ENCODE data around the gene TCF12.

Gene TCF12

GRCh38 chr15:56991017-56991416, 72.6 kb downstream of the TCF12 start:
- H3K9me3 ChIP-seq: no peaks in the 10 kb centered on the region
- H3K4me1 ChIP-seq: peaks cover 3% of the 10 kb centered on the region; the same call in 1 of the 2 replicates
- H3K4me3 ChIP-seq (ENCODE audit: low read depth, low read length): no peak overlapping the region
- no peak for DNase-seq
- H3K27me3 ChIP-seq: no peaks in the 10 kb centered on the region
- peaks cover 5% of the 10 kb centered on the region for H3K36me3 ChIP-seq
- TF ChIP-seq CTCF (IDR thresholded peaks at IDR 0.05; ENCODE audit: low read depth, low read length): no peak

GRCh38 chr15:56992725-56993124, 74.3 kb downstream of the TCF12 start:
- DNase-seq: no peak
- TF ChIP-seq CTCF (IDR thresholded peaks at IDR 0.05; ENCODE audit: low read depth, low read length): no peak
- Histone ChIP-seq H3K4me1 (peaks cover 3% of the 10 kb centered on the region; the same call in 1 of the 2 replicates), H3K9me3 (no peaks in the 10 kb centered on the region), H3K36me3 (peaks cover 5% of the 10 kb centered on the region), H3K27me3 (no peaks in the 10 kb centered on the region), H3K4me3 (ENCODE audit: low read depth, low read length) (no peak overlapping the region)

GRCh38 chr15:56994280-56994679, 75.8 kb downstream of the TCF12 start:
- Histone ChIP-seq H3K4me3 (ENCODE audit: low read depth, low read length) (no peak overlapping the region), H3K9me3 (no peaks in the 10 kb centered on the region), H3K4me1 (peaks cover 3% of the 10 kb centered on the region; the same call in 1 of the 2 replicates), H3K27me3 (no peaks in the 10 kb centered on the region), H3K36me3 (peaks cover 5% of the 10 kb centered on the region)
- DNase-seq: no peak
- no peak for TF ChIP-seq CTCF (IDR thresholded peaks at IDR 0.05; ENCODE audit: low read depth, low read length)

GRCh38 chr15:56996093-56996492, 77.6 kb downstream of the TCF12 start:
- Histone ChIP-seq H3K36me3 (peaks cover 5% of the 10 kb centered on the region), H3K4me1 (no peaks in the 10 kb centered on the region), H3K27me3 (no peaks in the 10 kb centered on the region), H3K9me3 (no peaks in the 10 kb centered on the region), H3K4me3 (ENCODE audit: low read depth, low read length) (no peak overlapping the region)
- no peak for DNase-seq
- no peak for TF ChIP-seq CTCF (IDR thresholded peaks at IDR 0.05; ENCODE audit: low read depth, low read length)

- Histone ChIP-seq H3K27me3 (no peaks in the 10 kb centered on the region), H3K4me1 (no peaks in the 10 kb centered on the region; the same call in 1 of the 2 replicates), H3K36me3 (peaks cover 5% of the 10 kb centered on the region), H3K4me3 (ENCODE audit: low read depth, low read length) (no peak overlapping the region), H3K9me3 (no peaks in the 10 kb centered on the region)
- TF ChIP-seq CTCF (IDR thresholded peaks at IDR 0.05; ENCODE audit: low read depth, low read length): no peak
- DNase-seq: no peak
These were observed 78.5 kb downstream of the TCF12 start for GRCh38 chr15:56996746-56997470.

- Histone ChIP-seq H3K4me3 (ENCODE audit: low read depth, low read length) (no peak overlapping the region), H3K4me1 (no peaks in the 10 kb centered on the region; the same call in 1 of the 2 replicates), H3K9me3 (no peaks in the 10 kb centered on the region; the same call in 1 of the 2 replicates), H3K27me3 (no peaks in the 10 kb centered on the region), H3K36me3 (no peaks in the 10 kb centered on the region; the same call in 1 of the 2 replicates)
- TF ChIP-seq CTCF (IDR thresholded peaks at IDR 0.05; ENCODE audit: low read depth, low read length): no peak
- no peak for DNase-seq
These were observed 85.0 kb downstream of the TCF12 start for GRCh38 chr15:57003418-57003817.
